Loucy (cell line): Measurements from ENCODE around the gene RBM33.

Source experiments
- H2AFZ ChIP-seq: fragments of 200-600 bp; sonication (generic); 2 replicates; pipeline ENCODE4 v1.6.0; 2016; ENCODE audit warnings: antibody characterized with exemption, mild to moderate bottlenecking, low read length, moderate library complexity
- H3F3A ChIP-seq: fragments of 200-600 bp; 2 replicates; pipeline ENCODE4 v1.6.0; 2016; ENCODE audit warnings: antibody characterized with exemption, low read depth, mild to moderate bottlenecking
- H3K27me3 ChIP-seq: fragments of 200-600 bp; sonication (generic); 2 replicates; pipeline ENCODE4 v1.6.1; 2014; ENCODE audit warnings: low read length, mild to moderate bottlenecking; ENCODE audit not compliant: insufficient read depth, poor library complexity, severe bottlenecking
- H3K36me3 ChIP-seq: fragments of 200-600 bp; sonication (generic); 2 replicates; pipeline ENCODE4 v1.6.1; 2016; ENCODE audit warnings: low read length; ENCODE audit not compliant: insufficient read depth
- H3K4me1 ChIP-seq: fragments of 200-600 bp; sonication (generic); 2 replicates; pipeline ENCODE4 v1.5.1; 2014; ENCODE audit warnings: low read length, mild to moderate bottlenecking; ENCODE audit not compliant: insufficient read depth, poor library complexity, severe bottlenecking
- H3K4me2 ChIP-seq: fragments of 200-600 bp; sonication (generic); 2 replicates; pipeline ENCODE4 v1.6.0; 2014; ENCODE audit warnings: antibody characterized with exemption, low read length, low read depth, mild to moderate bottlenecking; ENCODE audit not compliant: poor library complexity, severe bottlenecking
- H3K4me3 ChIP-seq: fragments of 200-600 bp; sonication (generic); 2 replicates; pipeline ENCODE4 v1.5.1; 2014; ENCODE audit warnings: low read length, mild to moderate bottlenecking, mixed read lengths; ENCODE audit not compliant: poor library complexity, severe bottlenecking
- H3K79me2 ChIP-seq: fragments of 200-600 bp; sonication (generic); 2 replicates; pipeline ENCODE4 v1.6.1; 2014; ENCODE audit warnings: low read length; ENCODE audit not compliant: insufficient read depth
- H3K9ac ChIP-seq: fragments of 200-600 bp; sonication (generic); 2 replicates; pipeline ENCODE4 v1.6.0; 2014; ENCODE audit warnings: mild to moderate bottlenecking, low read depth, low read length, moderate library complexity; ENCODE audit not compliant: poor library complexity, severe bottlenecking
- H3K9me2 ChIP-seq: fragments of 200-600 bp; sonication (generic); replicated peaks from 2 replicates; pipeline ENCODE4 v1.6.1; 2016; ENCODE audit warnings: low read depth, low read length, mixed read lengths
- H3K9me3 ChIP-seq: fragments of 200-600 bp; sonication (generic); 2 replicates; pipeline ENCODE4 v1.6.1; 2014; ENCODE audit warnings: mild to moderate bottlenecking, antibody characterized with exemption, low read length, low read depth; ENCODE audit not compliant: insufficient read depth
- H4K20me1 ChIP-seq: fragments of 200-600 bp; sonication (generic); 2 replicates; pipeline ENCODE4 v1.6.0; 2014; ENCODE audit warnings: antibody characterized with exemption, low read length, mild to moderate bottlenecking; ENCODE audit not compliant: insufficient read depth, poor library complexity, severe bottlenecking
- EZH2phosphoT487 ChIP-seq: fragments of 200-600 bp; IDR thresholded peaks from 2 replicates; pipeline ENCODE4 v1.6.1; 2018; ENCODE audit warnings: antibody characterized with exemption, mild to moderate bottlenecking, moderate library complexity, borderline replicate concordance
- TF ChIP-seq, protein P1 (sequence below): fragments of 200-600 bp; sonication (generic); conservative IDR thresholded peaks from 2 replicates; pipeline ENCODE4 v1.5.1; 2014; ENCODE audit warnings: mild to moderate bottlenecking, antibody characterized with exemption, low read length

RBM33 gene

DNA sequence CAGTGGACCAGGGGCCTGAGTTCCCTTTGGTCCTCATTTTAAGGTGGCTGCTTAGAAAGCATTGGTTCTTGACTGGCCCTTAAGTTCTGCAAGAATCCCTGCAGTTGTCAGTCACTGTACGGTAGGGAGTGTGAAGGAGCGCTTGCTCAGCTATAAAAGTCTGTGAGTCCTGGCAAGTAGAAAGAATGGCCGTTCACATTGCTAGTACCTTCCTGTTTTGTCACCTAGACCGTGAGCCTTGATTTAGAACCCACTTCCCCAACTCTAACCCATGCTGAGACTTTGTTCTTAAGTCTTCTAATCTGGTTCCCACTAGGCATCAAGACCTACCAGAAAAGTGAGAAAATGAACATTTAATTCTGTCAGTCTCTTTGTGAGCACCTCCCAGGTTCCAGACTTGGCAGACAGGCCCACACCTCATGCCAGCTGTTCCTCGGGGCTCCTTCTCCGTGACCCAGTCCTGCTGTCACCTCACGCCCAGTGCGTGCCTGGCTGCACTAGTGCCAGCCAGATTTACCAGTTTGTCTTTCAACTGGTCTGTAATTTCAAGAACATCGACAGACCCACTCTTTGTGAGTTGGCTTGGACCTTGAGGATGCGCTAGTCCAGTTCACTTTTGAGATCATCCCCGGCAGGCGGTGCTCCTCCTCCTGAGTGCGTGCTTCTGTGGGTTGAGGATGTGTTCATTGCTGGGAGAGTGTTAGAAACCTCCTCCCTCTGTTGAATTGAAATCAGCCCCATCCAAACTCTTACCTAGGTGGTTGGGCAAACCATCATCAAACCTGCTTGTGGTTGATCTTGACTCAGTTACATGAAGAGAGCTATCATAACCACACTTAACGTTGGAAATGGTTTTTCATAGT is 89.4 kb downstream of the RBM33 start:
- peaks cover 48% of the 10 kb centered on the region for H4K20me1 ChIP-seq
- no peak overlapping the region for H3K9ac ChIP-seq
- no peak overlapping the region for H3K4me2 ChIP-seq
- peaks cover 68% of the 10 kb centered on the region for H3K79me2 ChIP-seq
- no peaks in the 10 kb centered on the region for H3K4me1 ChIP-seq
- no peaks in the 10 kb centered on the region for H3K9me2 ChIP-seq
- TF ChIP-seq, protein P1, sequence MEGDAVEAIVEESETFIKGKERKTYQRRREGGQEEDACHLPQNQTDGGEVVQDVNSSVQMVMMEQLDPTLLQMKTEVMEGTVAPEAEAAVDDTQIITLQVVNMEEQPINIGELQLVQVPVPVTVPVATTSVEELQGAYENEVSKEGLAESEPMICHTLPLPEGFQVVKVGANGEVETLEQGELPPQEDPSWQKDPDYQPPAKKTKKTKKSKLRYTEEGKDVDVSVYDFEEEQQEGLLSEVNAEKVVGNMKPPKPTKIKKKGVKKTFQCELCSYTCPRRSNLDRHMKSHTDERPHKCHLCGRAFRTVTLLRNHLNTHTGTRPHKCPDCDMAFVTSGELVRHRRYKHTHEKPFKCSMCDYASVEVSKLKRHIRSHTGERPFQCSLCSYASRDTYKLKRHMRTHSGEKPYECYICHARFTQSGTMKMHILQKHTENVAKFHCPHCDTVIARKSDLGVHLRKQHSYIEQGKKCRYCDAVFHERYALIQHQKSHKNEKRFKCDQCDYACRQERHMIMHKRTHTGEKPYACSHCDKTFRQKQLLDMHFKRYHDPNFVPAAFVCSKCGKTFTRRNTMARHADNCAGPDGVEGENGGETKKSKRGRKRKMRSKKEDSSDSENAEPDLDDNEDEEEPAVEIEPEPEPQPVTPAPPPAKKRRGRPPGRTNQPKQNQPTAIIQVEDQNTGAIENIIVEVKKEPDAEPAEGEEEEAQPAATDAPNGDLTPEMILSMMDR: no peak
- no peak for TF ChIP-seq EZH2phosphoT487
- H3F3A ChIP-seq: no peaks in the 10 kb centered on the region
- peaks cover 85% of the 10 kb centered on the region for H3K36me3 ChIP-seq
- no peak overlapping the region for H3K4me3 ChIP-seq
- H2AFZ ChIP-seq: no peak overlapping the region
- H3K27me3 ChIP-seq: no peaks in the 10 kb centered on the region
- no peaks in the 10 kb centered on the region for H3K9me3 ChIP-seq

DNA sequence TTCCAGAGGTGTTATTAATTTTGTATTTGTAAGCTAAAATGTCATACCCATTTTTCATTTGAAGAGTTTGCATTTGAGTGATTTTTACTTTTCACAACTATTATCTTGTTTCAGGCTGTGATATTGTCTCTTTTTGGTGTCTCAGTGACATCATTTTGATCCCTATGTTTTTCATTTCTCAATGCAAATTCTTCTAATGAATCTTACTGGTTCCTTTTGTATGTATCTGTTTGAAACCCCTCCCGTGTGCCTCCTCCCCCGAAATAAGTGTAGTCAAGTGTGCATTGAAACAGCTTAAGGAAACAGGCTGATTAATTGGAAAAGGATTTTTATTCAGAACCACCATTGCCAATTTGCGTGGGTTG is 90.0 kb downstream of the RBM33 start:
- no peak for TF ChIP-seq EZH2phosphoT487
- TF ChIP-seq, protein P1: no peak
- Histone ChIP-seq H3K4me2 (no peak overlapping the region), H3K9me2 (no peaks in the 10 kb centered on the region), H4K20me1 (peaks cover 46% of the 10 kb centered on the region), H3K4me1 (no peaks in the 10 kb centered on the region), H2AFZ (no peak overlapping the region), H3K9ac (no peak overlapping the region), H3K27me3 (no peaks in the 10 kb centered on the region), H3F3A (no peaks in the 10 kb centered on the region), H3K4me3 (no peak overlapping the region), H3K9me3 (no peaks in the 10 kb centered on the region), H3K36me3 (peaks cover 86% of the 10 kb centered on the region), H3K79me2 (peaks cover 63% of the 10 kb centered on the region)

DNA sequence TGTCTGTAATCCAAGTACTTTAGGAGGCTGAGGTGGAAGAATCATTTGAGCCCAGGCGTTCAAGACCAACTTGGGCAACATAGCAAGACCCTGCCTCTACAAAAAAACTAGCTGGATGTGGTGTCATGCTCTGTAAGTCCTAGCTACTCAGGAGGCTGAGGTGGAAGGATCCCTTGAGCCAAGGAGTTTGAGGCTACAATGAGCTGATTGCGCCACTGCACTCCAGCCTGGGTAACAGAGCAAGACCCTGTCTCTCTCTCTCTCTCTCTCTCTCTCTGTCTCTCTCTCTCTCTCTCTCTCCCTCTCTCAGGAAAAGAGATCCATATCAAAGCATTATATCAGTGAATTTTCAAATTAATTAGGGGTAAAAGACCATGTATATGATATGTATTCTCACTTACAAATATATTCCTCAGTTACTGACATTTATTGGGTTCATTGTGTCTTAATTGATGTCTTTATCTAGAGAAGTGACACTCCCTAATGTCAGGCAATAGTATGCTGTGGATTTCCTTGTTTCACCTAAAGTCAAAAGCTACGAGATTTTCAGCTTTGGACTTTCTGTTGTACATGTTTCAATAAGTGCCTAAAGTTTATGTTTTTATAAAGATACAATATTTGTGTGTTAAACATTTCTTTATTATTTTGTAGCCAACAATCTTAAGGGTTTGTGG is 91.1 kb downstream of the RBM33 start:
- Histone ChIP-seq H3K4me2 (no peak overlapping the region), H3K4me3 (no peak overlapping the region), H4K20me1 (peaks cover 44% of the 10 kb centered on the region), H3K27me3 (no peaks in the 10 kb centered on the region), H3K9me3 (no peaks in the 10 kb centered on the region), H3F3A (no peaks in the 10 kb centered on the region), H3K36me3 (peaks cover 84% of the 10 kb centered on the region), H3K4me1 (no peaks in the 10 kb centered on the region), H3K79me2 (peaks cover 55% of the 10 kb centered on the region), H3K9ac (no peak overlapping the region), H2AFZ (no peak overlapping the region), H3K9me2 (no peaks in the 10 kb centered on the region)
- no peak for TF ChIP-seq EZH2phosphoT487
- TF ChIP-seq, protein P1: no peak
